CD14-positive monocyte (primary cell): ENCODE data around the gene MAST2. TPM values are rescaled to one million over a fixed set of nuclear protein-coding genes. Genes with fewer than 3 reads are reported as not detected.
A peak's percentile ranks its signal among the peaks of the same experiment; 100 is the strongest.

Experiments
- DNase-seq, 3 donors: peaks; one replicate each; pipeline ENCODE4 v3.0.0-alpha.2; 2011 to 2022
- H2AFZ ChIP-seq: 2 replicates; pipeline ENCODE4 v1.6.0; 2012; ENCODE audit warnings: mild to moderate bottlenecking, low read depth, low read length, inconsistent platforms; ENCODE audit not compliant: insufficient read depth, poor library complexity, severe bottlenecking
- H3K27ac ChIP-seq, 2 donors: 1 replicate in 1 of 2; 2 replicates in 1 of 2; pipeline ENCODE4 v1.5.1; 2012 to 2013; ENCODE audit warnings: low read length in 2 of 2, control low read depth in 1 of 2, inconsistent platforms in 1 of 2, low read depth in 1 of 2, mild to moderate bottlenecking in 1 of 2
- H3K27me3 ChIP-seq, 2 donors: one replicate each; pipeline versions ENCODE4 v1.6.0 to v1.6.1; 2011 to 2013; ENCODE audit warnings: low read length in 2 of 2; ENCODE audit not compliant: control insufficient read depth in 2 of 2, insufficient read depth in 2 of 2
- H3K36me3 ChIP-seq, 2 donors: replicated peaks in 1 of 2; 1 replicate in 1 of 2; 2 replicates in 1 of 2; pipeline versions ENCODE4 v1.5.1 to v1.6.1; 2012 to 2013; ENCODE audit warnings: low read length in 2 of 2, control low read depth in 1 of 2, inconsistent platforms in 1 of 2, mild to moderate bottlenecking in 1 of 2; ENCODE audit not compliant: insufficient read depth in 2 of 2, control insufficient read depth in 1 of 2
- H3K4me1 ChIP-seq, 2 donors: 1 replicate in 1 of 2; 2 replicates in 1 of 2; pipeline versions ENCODE4 v1.5.1 to v1.6.1; 2012 to 2013; ENCODE audit warnings: low read length in 2 of 2, control low read depth in 1 of 2, inconsistent platforms in 1 of 2, mild to moderate bottlenecking in 1 of 2, moderate library complexity in 1 of 2; ENCODE audit not compliant: insufficient read depth in 2 of 2, control insufficient read depth in 1 of 2
- H3K4me2 ChIP-seq: replicated peaks from 2 replicates; pipeline ENCODE3; 2012; ENCODE audit warnings: low read length, moderate library complexity, mild to moderate bottlenecking; ENCODE audit not compliant: poor library complexity, severe bottlenecking; ENCODE audit errors: extremely low read depth
- H3K4me3 ChIP-seq, 3 experiments: fragments of 200-600 bp in 1 of 3; sonication (generic) in 1 of 3; replicated peaks in 1 of 3; 1 replicate in 2 of 3; 2 replicates in 1 of 3; pipeline ENCODE4 v1.5.1; 2011 to 2013; ENCODE audit warnings: low read length in 3 of 3, mild to moderate bottlenecking in 3 of 3, control low read depth in 2 of 3, low read depth in 2 of 3, inconsistent platforms in 1 of 3, moderate library complexity in 1 of 3
- H3K79me2 ChIP-seq: 2 replicates; pipeline ENCODE4 v1.6.0; 2012; ENCODE audit warnings: mild to moderate bottlenecking, control low read depth, inconsistent platforms, low read length, moderate library complexity; ENCODE audit not compliant: insufficient read depth
- H3K9ac ChIP-seq: 2 replicates; pipeline ENCODE4 v1.6.0; 2017; ENCODE audit warnings: low read length, mild to moderate bottlenecking; ENCODE audit not compliant: insufficient read depth, poor library complexity, severe bottlenecking
- H3K9me3 ChIP-seq, 2 donors: replicated peaks in 1 of 2; 1 replicate in 1 of 2; 2 replicates in 1 of 2; pipeline versions ENCODE4 v1.5.1 to v1.6.1; 2012 to 2013; ENCODE audit warnings: low read length in 2 of 2, control low read depth in 1 of 2; ENCODE audit not compliant: control insufficient read depth in 1 of 2, insufficient read depth in 1 of 2
- H4K20me1 ChIP-seq: 2 replicates; pipeline ENCODE4 v1.6.0; 2012; ENCODE audit warnings: mild to moderate bottlenecking, low read length, control low read depth, moderate library complexity; ENCODE audit not compliant: insufficient read depth
- H3K27ac Mint-ChIP-seq, 7 donors: one replicate each; pipeline ENCODE4 v1.8.0; 2020; ENCODE audit warnings: mild to moderate bottlenecking in 7 of 7, mixed read lengths in 7 of 7, moderate library complexity in 6 of 7, inconsistent platforms in 2 of 7
- H3K27me3 Mint-ChIP-seq, 3 donors: one replicate each; pipeline ENCODE4 v1.8.0; 2021 to 2022; ENCODE audit warnings: low read depth in 3 of 3, mild to moderate bottlenecking in 3 of 3, mixed read lengths in 3 of 3, moderate library complexity in 3 of 3, inconsistent platforms in 1 of 3
- H3K36me3 Mint-ChIP-seq, 2 donors: one replicate each; pipeline ENCODE4 v1.8.0; 2020; ENCODE audit warnings: mixed read lengths in 2 of 2, inconsistent platforms in 1 of 2, mild to moderate bottlenecking in 1 of 2
- H3K4me1 Mint-ChIP-seq: one replicate; pipeline ENCODE4 v1.8.0; 2020; ENCODE audit warnings: mild to moderate bottlenecking, mixed read lengths
- H3K4me3 Mint-ChIP-seq, 2 donors: one replicate each; pipeline ENCODE4 v1.8.0; 2020; ENCODE audit warnings: mild to moderate bottlenecking in 2 of 2, mixed read lengths in 2 of 2, moderate library complexity in 1 of 2
- H3K9me3 Mint-ChIP-seq, 7 donors: one replicate each; pipeline ENCODE4 v1.8.0; 2020 to 2022; ENCODE audit warnings: mixed read lengths in 7 of 7, mild to moderate bottlenecking in 6 of 7, moderate library complexity in 6 of 7, inconsistent platforms in 2 of 7
- WGBS: methylation state at CpG from one replicate; pipeline ENCODE4 v1.1.5; 2013; ENCODE audit warnings: missing lambda C conversion rate; ENCODE audit not compliant: insufficient coverage; 5-methylcytosine and 5-hydroxymethylcytosine counted together
- intact Hi-C, 2 donors: fragments of 100-400 bp; cut with micrococcal nuclease; formaldehyde crosslinking; loops; one replicate each; pipeline versions ENCODE4 v1.15.0 to v1.15.1; 2023
- polyA plus RNA-seq, 3 donors: library from polyadenylated mRNA; depleted of rRNA in 1 of 3; unstranded in 2 of 3; stranded (reverse) in 1 of 3; fragments of 300-500 nt in 2 of 3; fragments of >200 nt in 1 of 3; fragmentation: Illumina TruSeq in 2 of 3; gene quantifications; 1 replicate in 2 of 3; 2 replicates in 1 of 3; pipeline ENCODE4 v1.2.3, GENCODE V29; 2012 to 2021
- TF ChIP-seq, protein P1 (sequence below): fragments of 200-600 bp; IDR thresholded peaks from one replicate; pipeline ENCODE4 v1.8.0; 2022; ENCODE audit warnings: antibody characterized with exemption, mild to moderate bottlenecking

MAST2 gene
- polyA plus RNA-seq, 3 donors: 1.0 to 7.2 (median 2.5) TPM

DNA sequence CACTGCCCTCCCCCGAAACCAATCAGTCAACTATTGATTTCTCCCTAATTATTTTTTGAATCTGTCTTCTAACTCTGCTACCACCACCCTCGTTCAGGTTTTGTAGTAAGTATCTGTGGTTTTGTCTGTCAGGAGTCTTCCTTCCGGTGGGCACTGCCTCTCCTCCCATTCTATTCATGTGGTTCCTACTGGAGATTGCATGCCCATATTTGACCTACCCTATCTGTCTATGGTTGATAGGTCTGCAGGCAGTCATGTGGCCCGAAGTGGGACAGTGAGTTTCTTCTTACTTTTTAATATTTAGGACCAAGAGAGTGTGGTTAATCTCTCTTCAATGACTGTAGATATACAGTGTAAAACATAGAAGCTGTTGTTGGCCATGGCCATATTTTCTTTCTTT lies 17.8 kb upstream of the MAST2 start:
- Histone ChIP-seq H3K27me3 (peaks cover 0 to 2% of the 10 kb centered on the region in 2 donors), H2AFZ (peak overlapping the region; percentile 46), H3K27ac (no peak overlapping the region), H3K4me2 (peak overlapping the region; percentile 34), H3K9ac (no peak overlapping the region), H3K9me3 (no peaks in the 10 kb centered on the region), H3K36me3 (no peaks in the 10 kb centered on the region), H3K4me3 (no peak overlapping the region), H3K4me1 (peaks cover 17 to 24% of the 10 kb centered on the region in 2 donors), H4K20me1 (no peaks in the 10 kb centered on the region), H3K79me2 (no peaks in the 10 kb centered on the region)
- Mint-ChIP-seq H3K27me3 (peaks cover 4 to 10% (median 4%) of the 10 kb centered on the region in 3 donors), H3K36me3 (no peaks in the 10 kb centered on the region), H3K27ac (peak overlapping the region in 2 of 7 donors; percentile 1 to 57), H3K4me3 (peak overlapping the region in 1 of 2 donors; percentile 14), H3K4me1 (peaks cover 30% of the 10 kb centered on the region), H3K9me3 (peaks cover 0 to 12% (median 6%) of the 10 kb centered on the region in 7 donors)
- DNase-seq: no peak
- intact Hi-C loops: no loop called here
- WGBS: no CpG with 5 or more reads among the region's 4 CpGs
- TF ChIP-seq, protein P1, sequence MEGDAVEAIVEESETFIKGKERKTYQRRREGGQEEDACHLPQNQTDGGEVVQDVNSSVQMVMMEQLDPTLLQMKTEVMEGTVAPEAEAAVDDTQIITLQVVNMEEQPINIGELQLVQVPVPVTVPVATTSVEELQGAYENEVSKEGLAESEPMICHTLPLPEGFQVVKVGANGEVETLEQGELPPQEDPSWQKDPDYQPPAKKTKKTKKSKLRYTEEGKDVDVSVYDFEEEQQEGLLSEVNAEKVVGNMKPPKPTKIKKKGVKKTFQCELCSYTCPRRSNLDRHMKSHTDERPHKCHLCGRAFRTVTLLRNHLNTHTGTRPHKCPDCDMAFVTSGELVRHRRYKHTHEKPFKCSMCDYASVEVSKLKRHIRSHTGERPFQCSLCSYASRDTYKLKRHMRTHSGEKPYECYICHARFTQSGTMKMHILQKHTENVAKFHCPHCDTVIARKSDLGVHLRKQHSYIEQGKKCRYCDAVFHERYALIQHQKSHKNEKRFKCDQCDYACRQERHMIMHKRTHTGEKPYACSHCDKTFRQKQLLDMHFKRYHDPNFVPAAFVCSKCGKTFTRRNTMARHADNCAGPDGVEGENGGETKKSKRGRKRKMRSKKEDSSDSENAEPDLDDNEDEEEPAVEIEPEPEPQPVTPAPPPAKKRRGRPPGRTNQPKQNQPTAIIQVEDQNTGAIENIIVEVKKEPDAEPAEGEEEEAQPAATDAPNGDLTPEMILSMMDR: no peak

DNA sequence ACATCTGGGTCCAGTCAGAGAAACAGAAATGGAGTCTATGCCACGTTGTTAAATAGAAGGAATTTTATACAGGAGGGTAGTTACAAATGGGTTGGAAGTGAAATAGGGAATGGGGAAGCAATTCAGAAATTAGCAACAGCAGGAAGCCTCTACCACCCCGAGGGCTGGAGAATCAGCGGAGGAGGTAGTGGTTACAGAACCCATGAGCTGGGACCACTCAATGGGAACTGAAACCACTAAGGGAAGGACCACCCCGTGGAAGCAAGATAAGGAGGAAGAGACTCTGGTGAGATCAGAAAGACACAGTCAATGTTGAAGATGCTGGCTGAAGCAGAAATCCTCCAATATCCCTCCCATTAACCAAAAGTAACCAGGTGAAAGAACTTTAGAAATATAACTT lies 15.5 kb upstream of the MAST2 start:
- H3K27ac Mint-ChIP-seq: peak overlapping the region in 4 of 7 donors; percentile 3 to 71 (median 28)
- DNase-seq: peak; percentile 14 to 28 (median 20)
- H3K27me3 ChIP-seq: no peaks in the 10 kb centered on the region
- WGBS: 0% methylated on average over 1 of the region's 4 CpGs
- TF ChIP-seq, protein P1: no peak
- H3K4me1 ChIP-seq: peaks cover 17 to 24% of the 10 kb centered on the region in 2 donors
- peak overlapping the region in 1 of 2 donors; percentile 58 for H3K4me3 Mint-ChIP-seq
- no peaks in the 10 kb centered on the region for H4K20me1 ChIP-seq
- H3K79me2 ChIP-seq: no peaks in the 10 kb centered on the region
- H3K4me2 ChIP-seq: no peak overlapping the region
- H3K4me3 ChIP-seq: no peak overlapping the region
- peaks cover 32% of the 10 kb centered on the region for H3K4me1 Mint-ChIP-seq
- H3K27me3 Mint-ChIP-seq: peaks cover 3 to 6% (median 3%) of the 10 kb centered on the region in 3 donors
- intact Hi-C loops: no loop called here
- H3K9me3 ChIP-seq: no peaks in the 10 kb centered on the region
- no peaks in the 10 kb centered on the region for H3K36me3 Mint-ChIP-seq
- H3K27ac ChIP-seq: no peak overlapping the region
- peaks cover 0 to 14% (median 6%) of the 10 kb centered on the region in 7 donors for H3K9me3 Mint-ChIP-seq
- no peak overlapping the region for H3K9ac ChIP-seq
- H3K36me3 ChIP-seq: no peaks in the 10 kb centered on the region
- no peak overlapping the region for H2AFZ ChIP-seq
